ENCODE data around the gene MMP20. TPM values are rescaled to one million over a fixed set of nuclear protein-coding genes. Genes with fewer than 3 reads are reported as not detected.

MMP20 gene
- total RNA-seq, 1 donor from 2014 or later, result not detected

GRCh38 chr11:102600666-102601065 lies 24.5 kb downstream of the MMP20 start:
- Mint-ChIP-seq H3K27me3 (ENCODE audit: low read depth, unreplicated experiment) (no peaks in the 10 kb centered on the region), H3K4me1 (ENCODE audit: low read depth, unreplicated experiment) (peaks cover 63% of the 10 kb centered on the region), H3K27ac (ENCODE audit: unreplicated experiment) (peak overlapping the region; percentile 99), H3K36me3 (ENCODE audit: low read depth, unreplicated experiment) (no peaks in the 10 kb centered on the region), H3K4me3 (ENCODE audit: unreplicated experiment) (no peak overlapping the region), H3K9me3 (ENCODE audit: unreplicated experiment) (peaks cover 1% of the 10 kb centered on the region)
- no peak for FAIRE-seq
- no peak overlapping the region for H3K4me3 ChIP-seq (ENCODE audit: insufficient read depth, low read depth, low read length)
- peak overlapping the region; percentile 34 for H3K4me2 ChIP-seq (ENCODE audit: low read length)
- TF ChIP-seq CTCF (IDR thresholded peaks at IDR 0.05; ENCODE audit: insufficient read depth, low read depth, low read length), result no peak
- no peak for TF ChIP-seq EZH2 (IDR thresholded peaks at IDR 0.05; ENCODE audit: insufficient read depth, low read length)
- H3K4me1 ChIP-seq (ENCODE audit: insufficient read depth, low read length), result peaks cover 42% of the 10 kb centered on the region
- peak overlapping the region; percentile 48 for H3K9ac ChIP-seq (ENCODE audit: low read length)
- no peaks in the 10 kb centered on the region for H3K36me3 ChIP-seq (ENCODE audit: insufficient read depth, low read length)
- peak overlapping the region; percentile 96 for H3K27ac ChIP-seq (ENCODE audit: low read depth, low read length)
- DNase-seq (ENCODE audit: low read depth), result no peak
- no peaks in the 10 kb centered on the region for H3K27me3 ChIP-seq (ENCODE audit: insufficient read depth, low read length)
- no peak overlapping the region for H2AFZ ChIP-seq (ENCODE audit: low read depth, low read length)
- no peaks in the 10 kb centered on the region for H3K9me3 ChIP-seq (ENCODE audit: insufficient read depth, low read depth, low read length)
- H4K20me1 ChIP-seq (ENCODE audit: insufficient read depth, low read length), result no peaks in the 10 kb centered on the region
- no peaks in the 10 kb centered on the region for H3K79me2 ChIP-seq (ENCODE audit: insufficient read depth, low read length)

- no peaks in the 10 kb centered on the region for H3K9me3 ChIP-seq (ENCODE audit: insufficient read depth, low read depth, low read length)
- peaks cover 42% of the 10 kb centered on the region for H3K4me1 ChIP-seq (ENCODE audit: insufficient read depth, low read length)
- peak overlapping the region; percentile 37 for H3K4me3 ChIP-seq (ENCODE audit: insufficient read depth, low read depth, low read length)
- peak; percentile 96 for FAIRE-seq
- Mint-ChIP-seq H3K4me1 (ENCODE audit: low read depth, unreplicated experiment) (peaks cover 57% of the 10 kb centered on the region), H3K9me3 (ENCODE audit: unreplicated experiment) (peaks cover 1% of the 10 kb centered on the region), H3K36me3 (ENCODE audit: low read depth, unreplicated experiment) (no peaks in the 10 kb centered on the region), H3K4me3 (ENCODE audit: unreplicated experiment) (no peak overlapping the region), H3K27me3 (ENCODE audit: low read depth, unreplicated experiment) (no peaks in the 10 kb centered on the region), H3K27ac (ENCODE audit: unreplicated experiment) (peak overlapping the region; percentile 99)
- H3K9ac ChIP-seq (ENCODE audit: low read length), result peak overlapping the region; percentile 68
- no peaks in the 10 kb centered on the region for H3K36me3 ChIP-seq (ENCODE audit: insufficient read depth, low read length)
- peak; percentile 95 for DNase-seq (ENCODE audit: low read depth)
- H4K20me1 ChIP-seq (ENCODE audit: insufficient read depth, low read length), result no peaks in the 10 kb centered on the region
- H2AFZ ChIP-seq (ENCODE audit: low read depth, low read length), result no peak overlapping the region
- peak overlapping the region; percentile 76 for H3K4me2 ChIP-seq (ENCODE audit: low read length)
- H3K79me2 ChIP-seq (ENCODE audit: insufficient read depth, low read length), result no peaks in the 10 kb centered on the region
- no peaks in the 10 kb centered on the region for H3K27me3 ChIP-seq (ENCODE audit: insufficient read depth, low read length)
- H3K27ac ChIP-seq (ENCODE audit: low read depth, low read length), result peak overlapping the region; percentile 96
- TF ChIP-seq CTCF (IDR thresholded peaks at IDR 0.05; ENCODE audit: insufficient read depth, low read depth, low read length) (no peak), EZH2 (IDR thresholded peaks at IDR 0.05; ENCODE audit: insufficient read depth, low read length) (no peak)
Observed at GRCh38 chr11:102599642-102600261, 25.4 kb downstream of the MMP20 start.

GRCh38 chr11:102598272-102598671 lies 26.9 kb downstream of the MMP20 start:
- Histone ChIP-seq H2AFZ (ENCODE audit: low read depth, low read length) (no peak overlapping the region), H3K4me2 (ENCODE audit: low read length) (no peak overlapping the region), H3K36me3 (ENCODE audit: insufficient read depth, low read length) (no peaks in the 10 kb centered on the region), H3K9me3 (ENCODE audit: insufficient read depth, low read depth, low read length) (no peaks in the 10 kb centered on the region), H3K27ac (ENCODE audit: low read depth, low read length) (peak overlapping the region; percentile 96), H4K20me1 (ENCODE audit: insufficient read depth, low read length) (no peaks in the 10 kb centered on the region), H3K27me3 (ENCODE audit: insufficient read depth, low read length) (no peaks in the 10 kb centered on the region), H3K4me1 (ENCODE audit: insufficient read depth, low read length) (peaks cover 33% of the 10 kb centered on the region), H3K9ac (ENCODE audit: low read length) (no peak overlapping the region), H3K79me2 (ENCODE audit: insufficient read depth, low read length) (no peaks in the 10 kb centered on the region), H3K4me3 (ENCODE audit: insufficient read depth, low read depth, low read length) (no peak overlapping the region)
- H3K4me1 Mint-ChIP-seq (ENCODE audit: low read depth, unreplicated experiment), result peaks cover 45% of the 10 kb centered on the region
- no peak overlapping the region for H3K27ac Mint-ChIP-seq (ENCODE audit: unreplicated experiment)
- H3K27me3 Mint-ChIP-seq (ENCODE audit: low read depth, unreplicated experiment), result no peaks in the 10 kb centered on the region
- FAIRE-seq, result no peak
- peaks cover 1% of the 10 kb centered on the region for H3K9me3 Mint-ChIP-seq (ENCODE audit: unreplicated experiment)
- H3K4me3 Mint-ChIP-seq (ENCODE audit: unreplicated experiment), result no peak overlapping the region
- no peaks in the 10 kb centered on the region for H3K36me3 Mint-ChIP-seq (ENCODE audit: low read depth, unreplicated experiment)
- DNase-seq (ENCODE audit: low read depth), result no peak
- no peak for TF ChIP-seq EZH2 (IDR thresholded peaks at IDR 0.05; ENCODE audit: insufficient read depth, low read length)
- no peak for TF ChIP-seq CTCF (IDR thresholded peaks at IDR 0.05; ENCODE audit: insufficient read depth, low read depth, low read length)

Measured in astrocyte (in vitro differentiated cells and primary cell).